Right lobe of liver (tissue), 4 donors: ENCODE results near the gene UTP25.

Experiments
- POLR2A ChIP-seq: fragments of 450-650 bp; IDR thresholded peaks from one replicate; pipeline ENCODE4 v1.6.1; 2017; ENCODE audit warnings: antibody characterized with exemption, mild to moderate bottlenecking
- TF ChIP-seq, protein P1 (sequence below), 4 donors: fragments of 200-600 bp in 3 of 4; fragments of 450-650 bp in 1 of 4; IDR thresholded peaks; one replicate each; pipeline versions ENCODE4 v1.5.1 to v1.8.0; 2016 to 2022; ENCODE audit warnings: antibody characterized with exemption in 4 of 4, mild to moderate bottlenecking in 2 of 4
- donor health status: DM: no; HTN: no; CAD: no.
- donor health status: DM: no; HTN: no; CAD: no.
- donor health status: DM: no; HTN: yes; CAD: no.

DNA sequence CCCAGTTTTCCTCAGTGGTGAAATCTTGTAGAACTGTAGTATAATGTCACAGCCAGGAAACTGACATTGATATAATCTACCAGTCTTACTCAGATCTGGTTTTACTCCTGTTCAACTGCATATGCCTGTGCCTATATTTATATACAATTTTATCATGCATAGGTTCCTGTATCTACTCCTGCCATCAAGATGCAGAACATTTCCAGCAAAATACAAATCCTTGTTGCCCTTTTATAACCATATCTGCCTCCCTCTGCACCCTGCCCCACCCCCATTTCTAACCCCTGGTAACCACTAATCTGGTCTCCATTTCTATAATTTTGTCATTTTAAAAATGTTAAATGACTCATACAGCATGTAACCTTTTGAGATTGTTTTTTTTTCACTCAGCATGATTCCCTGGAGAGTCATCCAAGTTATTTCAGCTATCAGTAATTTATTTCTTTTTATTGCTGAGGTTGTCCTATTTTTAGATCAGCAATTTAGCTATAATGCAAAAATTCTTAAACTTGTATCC lies 8.1 kb downstream of the UTP25 start:
- TF ChIP-seq, protein P1, sequence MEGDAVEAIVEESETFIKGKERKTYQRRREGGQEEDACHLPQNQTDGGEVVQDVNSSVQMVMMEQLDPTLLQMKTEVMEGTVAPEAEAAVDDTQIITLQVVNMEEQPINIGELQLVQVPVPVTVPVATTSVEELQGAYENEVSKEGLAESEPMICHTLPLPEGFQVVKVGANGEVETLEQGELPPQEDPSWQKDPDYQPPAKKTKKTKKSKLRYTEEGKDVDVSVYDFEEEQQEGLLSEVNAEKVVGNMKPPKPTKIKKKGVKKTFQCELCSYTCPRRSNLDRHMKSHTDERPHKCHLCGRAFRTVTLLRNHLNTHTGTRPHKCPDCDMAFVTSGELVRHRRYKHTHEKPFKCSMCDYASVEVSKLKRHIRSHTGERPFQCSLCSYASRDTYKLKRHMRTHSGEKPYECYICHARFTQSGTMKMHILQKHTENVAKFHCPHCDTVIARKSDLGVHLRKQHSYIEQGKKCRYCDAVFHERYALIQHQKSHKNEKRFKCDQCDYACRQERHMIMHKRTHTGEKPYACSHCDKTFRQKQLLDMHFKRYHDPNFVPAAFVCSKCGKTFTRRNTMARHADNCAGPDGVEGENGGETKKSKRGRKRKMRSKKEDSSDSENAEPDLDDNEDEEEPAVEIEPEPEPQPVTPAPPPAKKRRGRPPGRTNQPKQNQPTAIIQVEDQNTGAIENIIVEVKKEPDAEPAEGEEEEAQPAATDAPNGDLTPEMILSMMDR (IDR thresholded peaks at IDR 0.05): no peak
- no peak for TF ChIP-seq POLR2A
